PC-3 (cell line): ENCODE data around the gene ST3GAL4.

ENCODE experiments used
- CTCF ChIP-seq: fragments of 300-600 bp; sonication (generic); conservative IDR thresholded peaks from 2 replicates; pipeline ENCODE4 v1.5.1; 2017; ENCODE audit warnings: antibody characterized with exemption, low read depth, mild to moderate bottlenecking, low read length
- EZH2 ChIP-seq: fragments of 300-600 bp; sonication (generic); IDR thresholded peaks from one replicate; pipeline ENCODE4 v1.6.1; 2017; ENCODE audit warnings: antibody characterized with exemption, mild to moderate bottlenecking, low read length; ENCODE audit not compliant: unreplicated experiment

DNA sequence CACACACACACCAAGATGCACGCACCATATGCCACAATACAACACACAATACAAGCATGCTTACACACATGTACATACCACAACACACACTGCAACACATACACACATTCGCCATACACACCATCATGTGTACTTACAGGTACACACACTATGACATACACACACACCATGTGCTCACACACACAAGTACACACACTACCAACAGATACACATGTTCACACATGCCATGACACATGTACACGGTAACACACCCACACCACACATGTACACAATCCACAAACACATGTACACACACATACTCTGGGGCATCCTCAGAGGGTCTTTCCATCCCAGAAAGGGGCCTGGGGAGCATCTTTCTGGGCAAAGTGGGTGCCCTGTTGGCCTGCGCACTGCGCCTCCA is 82.2 kb downstream of the ST3GAL4 start:
- TF ChIP-seq CTCF (no peak), EZH2 (no peak)
